ENCODE measurements around the gene TCEANC.

Gene TCEANC

GRCh38 chrX:13647709-13648212 is 5.2 kb upstream of the TCEANC start:
- H3K36me3 ChIP-seq (ENCODE audit: control insufficient read depth in 2 of 2, insufficient read depth in 1 of 2, low read length in 2 of 2): no peaks in the 10 kb centered on the region
- POLR2A ChIA-PET: no interaction called here
- H3K27ac ChIP-seq (ENCODE audit: extremely low read depth, low read depth, low read length): peak overlapping the region; percentile 64
- no peaks in the 10 kb centered on the region for H3K9me3 ChIP-seq (ENCODE audit: control insufficient read depth, insufficient read depth, low read depth, low read length)
- peaks cover 11% of the 10 kb centered on the region for H3K4me1 ChIP-seq (ENCODE audit: control insufficient read depth, insufficient read depth, low read length)
- H3K4me3 ChIP-seq (ENCODE audit: low read depth, low read length): no peak overlapping the region
- CTCF ChIA-PET: interaction anchor here (0.6 to 2.5 kb wide), 3 partner anchors 137 to 143 kb away, joined by 3 to 28 read pairs (median 12); no protein-coding TSS in a partner anchor
- peak; percentile 89; the same call in 1 of the 2 replicates for TF ChIP-seq ZNF221 (tag by site-specific recombination; IDR thresholded peaks at IDR 0.05; ENCODE audit: borderline replicate concordance)
- TF ChIP-seq ZNF202 (tag by site-specific recombination; IDR thresholded peaks at IDR 0.05; ENCODE audit: borderline replicate concordance): no peak
- TF ChIP-seq ZNF621 (tag by site-specific recombination; IDR thresholded peaks at IDR 0.05): no peak
- no peak for TF ChIP-seq ZSCAN30 (tag by site-specific recombination; IDR thresholded peaks at IDR 0.05)
- no peak for TF ChIP-seq ZBTB26 (tag by site-specific recombination; optimal IDR thresholded peaks at IDR 0.05)
- TF ChIP-seq ZBTB7A (tag by site-specific recombination; IDR thresholded peaks at IDR 0.05; ENCODE audit: low read depth): no peak
- no peak for TF ChIP-seq ZNF521 (tag by site-specific recombination; IDR thresholded peaks at IDR 0.05)
- TF ChIP-seq REPIN1 (tag by site-specific recombination; IDR thresholded peaks at IDR 0.05; ENCODE audit: low read depth): no peak
- no peak; the same call in 1 of the 2 replicates for TF ChIP-seq ZSCAN23 (tag by site-specific recombination; IDR thresholded peaks at IDR 0.05)
- no peak for TF ChIP-seq ZNF558 (tag by site-specific recombination; IDR thresholded peaks at IDR 0.05)
- TF ChIP-seq ZFP69B (tag by site-specific recombination; IDR thresholded peaks at IDR 0.05): peak; percentile 43; the same call in 1 of the 2 replicates
- no peak for TF ChIP-seq YY2 (tag by site-specific recombination; IDR thresholded peaks at IDR 0.05)
- no peak for TF ChIP-seq ZNF473 (tag by site-specific recombination; IDR thresholded peaks at IDR 0.05)
- no peak for TF ChIP-seq ZNF416 (tag by site-specific recombination; IDR thresholded peaks at IDR 0.05)
- no peak for TF ChIP-seq ZNF274 (IDR thresholded peaks at IDR 0.05; ENCODE audit: low read length)
- no peak for TF ChIP-seq ZNF274 (tag by site-specific recombination; IDR thresholded peaks at IDR 0.05; ENCODE audit: borderline replicate concordance)
- TF ChIP-seq, protein P1, sequence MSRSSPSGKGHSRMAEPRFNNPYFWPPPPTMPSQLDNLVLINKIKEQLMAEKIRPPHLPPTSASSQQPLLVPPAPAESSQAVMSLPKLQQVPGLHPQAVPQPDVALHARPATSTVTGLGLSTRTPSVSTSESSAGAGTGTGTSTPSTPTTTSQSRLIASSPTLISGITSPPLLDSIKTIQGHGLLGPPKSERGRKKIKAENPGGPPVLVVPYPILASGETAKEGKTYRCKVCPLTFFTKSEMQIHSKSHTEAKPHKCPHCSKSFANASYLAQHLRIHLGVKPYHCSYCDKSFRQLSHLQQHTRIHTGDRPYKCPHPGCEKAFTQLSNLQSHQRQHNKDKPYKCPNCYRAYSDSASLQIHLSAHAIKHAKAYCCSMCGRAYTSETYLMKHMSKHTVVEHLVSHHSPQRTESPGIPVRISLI (tag by site-specific recombination; IDR thresholded peaks at IDR 0.05): no peak
- TF ChIP-seq, protein P2, sequence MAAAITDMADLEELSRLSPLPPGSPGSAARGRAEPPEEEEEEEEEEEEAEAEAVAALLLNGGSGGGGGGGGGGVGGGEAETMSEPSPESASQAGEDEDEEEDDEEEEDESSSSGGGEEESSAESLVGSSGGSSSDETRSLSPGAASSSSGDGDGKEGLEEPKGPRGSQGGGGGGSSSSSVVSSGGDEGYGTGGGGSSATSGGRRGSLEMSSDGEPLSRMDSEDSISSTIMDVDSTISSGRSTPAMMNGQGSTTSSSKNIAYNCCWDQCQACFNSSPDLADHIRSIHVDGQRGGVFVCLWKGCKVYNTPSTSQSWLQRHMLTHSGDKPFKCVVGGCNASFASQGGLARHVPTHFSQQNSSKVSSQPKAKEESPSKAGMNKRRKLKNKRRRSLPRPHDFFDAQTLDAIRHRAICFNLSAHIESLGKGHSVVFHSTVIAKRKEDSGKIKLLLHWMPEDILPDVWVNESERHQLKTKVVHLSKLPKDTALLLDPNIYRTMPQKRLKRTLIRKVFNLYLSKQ (tag by site-specific recombination; IDR thresholded peaks at IDR 0.05; ENCODE audit: borderline replicate concordance): no peak
- no peak for TF ChIP-seq ELK4 (IDR thresholded peaks at IDR 0.05; ENCODE audit: borderline replicate concordance, low read depth, low read length)
- TF ChIP-seq ZNF658 (tag by site-specific recombination; IDR thresholded peaks at IDR 0.05): no peak
- TF ChIP-seq ZNF580 (tag by site-specific recombination; IDR thresholded peaks at IDR 0.05): no peak
- TF ChIP-seq, protein P3, sequence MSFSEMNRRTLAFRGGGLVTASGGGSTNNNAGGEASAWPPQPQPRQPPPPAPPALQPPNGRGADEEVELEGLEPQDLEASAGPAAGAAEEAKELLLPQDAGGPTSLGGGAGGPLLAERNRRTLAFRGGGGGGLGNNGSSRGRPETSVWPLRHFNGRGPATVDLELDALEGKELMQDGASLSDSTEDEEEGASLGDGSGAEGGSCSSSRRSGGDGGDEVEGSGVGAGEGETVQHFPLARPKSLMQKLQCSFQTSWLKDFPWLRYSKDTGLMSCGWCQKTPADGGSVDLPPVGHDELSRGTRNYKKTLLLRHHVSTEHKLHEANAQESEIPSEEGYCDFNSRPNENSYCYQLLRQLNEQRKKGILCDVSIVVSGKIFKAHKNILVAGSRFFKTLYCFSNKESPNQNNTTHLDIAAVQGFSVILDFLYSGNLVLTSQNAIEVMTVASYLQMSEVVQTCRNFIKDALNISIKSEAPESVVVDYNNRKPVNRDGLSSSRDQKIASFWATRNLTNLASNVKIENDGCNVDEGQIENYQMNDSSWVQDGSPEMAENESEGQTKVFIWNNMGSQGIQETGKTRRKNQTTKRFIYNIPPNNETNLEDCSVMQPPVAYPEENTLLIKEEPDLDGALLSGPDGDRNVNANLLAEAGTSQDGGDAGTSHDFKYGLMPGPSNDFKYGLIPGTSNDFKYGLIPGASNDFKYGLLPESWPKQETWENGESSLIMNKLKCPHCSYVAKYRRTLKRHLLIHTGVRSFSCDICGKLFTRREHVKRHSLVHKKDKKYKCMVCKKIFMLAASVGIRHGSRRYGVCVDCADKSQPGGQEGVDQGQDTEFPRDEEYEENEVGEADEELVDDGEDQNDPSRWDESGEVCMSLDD (tag by site-specific recombination; IDR thresholded peaks at IDR 0.05): no peak
- peak; percentile 16; the same call in 1 of the 2 replicates for TF ChIP-seq ZNF76 (tag by site-specific recombination; IDR thresholded peaks at IDR 0.05; ENCODE audit: borderline replicate concordance, low read depth)
- TF ChIP-seq HOXD13 (CRISPR knock-in tag; IDR thresholded peaks at IDR 0.05; ENCODE audit: borderline replicate concordance): no peak
- TF ChIP-seq ZNF169 (tag by site-specific recombination; IDR thresholded peaks at IDR 0.05): no peak
- TF ChIP-seq ZNF48 (tag by site-specific recombination; IDR thresholded peaks at IDR 0.05): no peak
- TF ChIP-seq ZNF514 (tag by site-specific recombination; IDR thresholded peaks at IDR 0.05): no peak; the same call in 1 of the 2 replicates
- TF ChIP-seq ZNF768 (tag by site-specific recombination; IDR thresholded peaks at IDR 0.05): no peak
- peak; percentile 48; the same call in 1 of the 2 replicates for TF ChIP-seq ZNF214 (tag by site-specific recombination; IDR thresholded peaks at IDR 0.05; ENCODE audit: borderline replicate concordance)
- no peak for TF ChIP-seq YY1 (tag by site-specific recombination; IDR thresholded peaks at IDR 0.05)
